GM12873 (cell line): ENCODE measurements around the gene DIP2A.

Source experiments
- TF ChIP-seq, protein P1 (sequence below): IDR thresholded peaks from 2 replicates; pipeline ENCODE4 v1.5.1; 2012; ENCODE audit warnings: low read depth, mild to moderate bottlenecking, moderate library complexity, low read length, control low read depth; ENCODE audit not compliant: insufficient read depth; ENCODE audit errors: missing control alignments

Gene DIP2A

DNA sequence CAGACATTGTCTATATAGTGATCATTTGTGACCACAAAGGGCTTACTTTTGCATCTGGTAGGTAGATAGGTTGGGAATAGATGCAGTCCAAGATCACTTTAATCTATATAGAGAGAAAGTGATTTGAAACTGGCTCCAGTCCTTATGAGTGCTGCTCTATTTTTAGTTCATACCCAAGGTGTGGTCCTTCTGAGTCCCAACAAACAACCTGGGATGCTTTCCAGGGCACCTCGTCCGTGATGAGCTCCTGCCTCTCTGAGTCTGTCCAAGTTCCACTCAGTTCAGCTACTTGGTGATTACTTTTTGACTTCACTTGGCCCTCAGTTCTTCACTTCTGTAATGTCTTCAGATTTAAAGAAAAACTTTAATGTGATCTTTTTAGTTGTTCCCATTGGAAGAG lies 20.2 kb downstream of the DIP2A start:
- TF ChIP-seq, protein P1, sequence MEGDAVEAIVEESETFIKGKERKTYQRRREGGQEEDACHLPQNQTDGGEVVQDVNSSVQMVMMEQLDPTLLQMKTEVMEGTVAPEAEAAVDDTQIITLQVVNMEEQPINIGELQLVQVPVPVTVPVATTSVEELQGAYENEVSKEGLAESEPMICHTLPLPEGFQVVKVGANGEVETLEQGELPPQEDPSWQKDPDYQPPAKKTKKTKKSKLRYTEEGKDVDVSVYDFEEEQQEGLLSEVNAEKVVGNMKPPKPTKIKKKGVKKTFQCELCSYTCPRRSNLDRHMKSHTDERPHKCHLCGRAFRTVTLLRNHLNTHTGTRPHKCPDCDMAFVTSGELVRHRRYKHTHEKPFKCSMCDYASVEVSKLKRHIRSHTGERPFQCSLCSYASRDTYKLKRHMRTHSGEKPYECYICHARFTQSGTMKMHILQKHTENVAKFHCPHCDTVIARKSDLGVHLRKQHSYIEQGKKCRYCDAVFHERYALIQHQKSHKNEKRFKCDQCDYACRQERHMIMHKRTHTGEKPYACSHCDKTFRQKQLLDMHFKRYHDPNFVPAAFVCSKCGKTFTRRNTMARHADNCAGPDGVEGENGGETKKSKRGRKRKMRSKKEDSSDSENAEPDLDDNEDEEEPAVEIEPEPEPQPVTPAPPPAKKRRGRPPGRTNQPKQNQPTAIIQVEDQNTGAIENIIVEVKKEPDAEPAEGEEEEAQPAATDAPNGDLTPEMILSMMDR = no peak

DNA sequence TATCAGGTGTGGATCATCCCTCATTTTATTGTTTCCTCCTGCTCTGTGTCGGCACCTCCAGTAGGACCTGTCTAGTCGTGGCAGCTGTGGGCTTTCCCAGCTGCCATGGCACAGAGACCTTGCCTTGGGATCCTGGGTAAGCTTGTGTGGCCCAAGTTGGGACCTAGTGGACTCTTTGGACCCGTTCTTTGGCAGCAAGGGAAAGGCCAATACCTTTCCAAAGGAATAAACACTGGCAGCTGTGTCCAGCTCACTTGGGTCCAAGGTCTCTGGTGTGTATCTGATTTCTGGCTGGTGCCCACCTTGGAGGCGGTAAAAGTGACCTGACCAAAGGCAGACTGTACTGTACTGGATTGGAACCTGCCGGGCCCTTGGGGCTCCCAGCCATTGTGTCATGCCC lies 21.8 kb downstream of the DIP2A start:
- TF ChIP-seq, protein P1 = no peak

DNA sequence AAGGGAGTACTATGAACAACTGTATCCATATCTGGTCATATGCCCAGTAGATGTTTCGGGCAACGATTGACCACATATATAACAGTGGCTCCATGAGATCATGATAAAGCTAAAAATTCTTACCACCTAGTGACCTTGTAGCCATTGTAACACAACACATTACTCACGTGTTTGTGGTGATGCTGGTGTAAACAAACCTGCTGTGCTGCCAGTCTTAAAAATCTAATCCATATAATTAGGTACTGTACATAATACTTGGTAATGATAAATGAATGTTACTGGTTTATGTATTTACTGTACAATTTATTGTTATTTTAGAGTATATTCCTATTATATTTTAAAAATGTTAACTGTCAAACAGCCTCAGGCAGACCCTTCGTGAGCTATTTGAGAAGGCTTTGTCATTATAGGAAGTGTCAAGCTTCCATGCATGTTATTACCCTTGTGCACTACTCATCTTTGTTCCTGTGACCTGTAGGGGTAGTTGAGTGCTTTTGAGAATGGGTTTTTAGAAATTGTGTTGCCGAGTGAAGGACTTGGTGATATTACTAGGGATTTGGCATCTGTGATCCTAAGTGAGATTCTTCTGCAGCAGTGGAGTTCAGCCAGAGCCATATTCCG lies 23.6 kb downstream of the DIP2A start:
- TF ChIP-seq, protein P1 = no peak

DNA sequence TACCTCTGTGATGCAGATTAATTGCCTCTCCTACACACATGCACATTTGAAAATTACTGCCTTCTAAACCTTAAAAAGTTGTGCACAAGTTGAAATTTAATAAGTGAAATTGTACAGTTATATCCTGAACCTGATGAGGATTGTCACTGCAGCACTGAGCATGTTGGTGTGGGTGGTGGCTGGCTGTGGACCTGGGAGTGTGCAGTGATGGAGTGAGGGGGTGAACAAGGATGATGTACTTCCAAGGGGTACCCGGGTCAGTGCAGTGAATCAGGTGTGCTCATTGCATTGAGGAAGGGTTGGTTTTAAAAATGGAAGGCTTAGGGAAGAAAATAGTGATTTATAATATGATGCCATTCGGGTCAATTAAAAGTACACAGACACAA lies 24.1 kb downstream of the DIP2A start:
- TF ChIP-seq, protein P1 = no peak

DNA sequence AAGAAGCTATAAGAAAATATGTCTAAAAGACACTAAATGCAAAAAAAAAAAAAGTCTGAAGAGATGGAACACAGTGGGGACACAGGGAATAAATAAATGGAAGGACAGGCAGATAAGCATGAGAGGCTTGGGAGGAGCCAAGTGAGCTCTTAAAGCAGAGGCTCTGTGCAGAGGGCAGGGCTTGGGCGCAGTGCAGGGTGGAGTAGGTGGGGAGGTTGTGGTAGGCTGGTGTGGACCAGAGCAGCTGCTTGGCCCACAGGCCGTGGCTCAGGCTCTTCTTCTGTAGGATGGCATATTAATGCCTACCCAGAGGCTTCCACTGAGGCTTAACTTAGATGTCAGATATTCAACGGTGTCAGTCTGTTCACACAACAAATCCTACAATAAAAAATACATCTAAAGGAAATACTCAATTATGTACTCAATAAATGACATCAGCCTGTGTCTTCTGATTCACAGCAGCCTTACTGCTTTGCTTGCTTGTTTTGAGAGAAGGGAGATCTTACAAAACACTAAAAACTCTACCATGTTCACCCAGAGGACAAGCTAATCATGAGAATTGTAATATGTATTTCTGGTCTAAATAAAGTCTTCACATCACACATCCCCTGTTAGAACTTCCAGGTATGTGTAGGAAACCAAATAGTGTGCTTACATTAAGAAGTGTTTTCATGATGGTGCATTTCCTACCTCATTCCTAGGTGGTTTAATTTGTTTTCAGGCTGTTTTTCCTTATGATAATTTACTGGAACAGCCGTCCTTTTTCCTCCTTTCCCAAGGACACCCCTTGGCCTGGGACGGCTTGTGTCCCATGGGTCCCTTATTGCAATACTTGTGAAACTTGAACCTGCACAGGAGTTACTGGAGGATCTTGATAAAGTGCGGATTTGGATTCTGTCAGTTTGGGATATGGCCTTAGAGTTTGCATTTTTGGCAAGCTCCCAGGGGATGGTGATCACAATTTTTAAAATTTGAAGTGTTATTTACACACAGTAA lies 24.9 kb downstream of the DIP2A start:
- TF ChIP-seq, protein P1 = no peak

DNA sequence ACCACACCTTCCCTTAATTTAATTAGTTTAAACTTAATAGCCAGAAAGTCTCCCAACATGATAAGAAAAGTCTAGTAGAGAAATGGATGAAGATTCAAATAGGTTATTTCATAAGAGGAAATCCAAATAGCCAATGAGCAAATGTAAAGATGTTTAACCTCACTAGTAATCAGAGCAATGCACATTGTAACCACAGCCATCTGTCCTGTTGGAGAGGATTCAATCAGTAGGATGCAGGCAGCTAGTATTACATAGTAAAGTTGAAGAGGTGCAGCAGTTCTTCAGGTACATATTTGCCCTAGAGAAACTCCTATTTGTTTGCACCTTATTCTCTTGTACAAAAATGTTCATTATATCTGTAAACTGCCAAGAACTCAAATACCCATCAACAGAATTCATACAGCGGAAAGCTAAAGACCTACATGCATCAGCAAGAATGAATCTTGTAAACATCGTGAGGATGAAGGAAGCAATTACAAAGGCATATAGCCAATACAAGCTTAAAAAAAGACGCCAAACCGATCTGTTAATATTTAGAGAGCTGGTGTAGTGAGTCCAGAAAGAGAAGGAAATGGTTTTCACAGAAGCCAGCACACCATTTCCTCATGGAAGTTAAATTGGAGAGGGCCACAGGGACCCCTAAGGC lies 27.9 kb downstream of the DIP2A start:
- TF ChIP-seq, protein P1 = no peak

DNA sequence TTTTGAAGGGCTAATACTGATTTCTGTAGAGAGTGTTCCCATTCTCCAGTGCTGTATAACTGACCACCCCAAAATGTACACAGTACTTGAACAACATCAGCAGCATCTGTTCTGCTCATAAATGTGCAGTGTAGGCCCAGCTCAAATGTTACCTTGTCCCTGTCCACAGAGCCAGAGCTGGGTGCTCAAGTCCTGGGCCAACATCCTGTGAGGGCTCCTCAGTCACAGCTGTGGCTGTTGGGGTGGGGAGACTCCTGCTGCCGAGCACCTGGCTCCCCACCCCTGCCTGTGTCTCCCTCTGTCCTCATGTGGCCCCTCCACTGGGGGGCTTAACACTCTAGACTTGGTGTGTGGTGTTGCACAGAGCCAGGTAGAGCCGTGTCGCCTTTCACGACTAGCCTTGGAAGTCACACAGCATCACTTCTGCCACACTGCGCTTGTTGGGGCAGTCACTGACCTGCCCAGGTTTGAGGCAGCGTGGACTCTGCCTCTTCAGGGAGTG lies 30.5 kb downstream of the DIP2A start:
- TF ChIP-seq, protein P1 = no peak
